Measurements from ENCODE around the gene PPY.
"Not testable (repeated sequence)": the region's sequence is repeated elsewhere in the genome, so short reads cannot be mapped to it uniquely, and the experiment has no call there.

DNA sequence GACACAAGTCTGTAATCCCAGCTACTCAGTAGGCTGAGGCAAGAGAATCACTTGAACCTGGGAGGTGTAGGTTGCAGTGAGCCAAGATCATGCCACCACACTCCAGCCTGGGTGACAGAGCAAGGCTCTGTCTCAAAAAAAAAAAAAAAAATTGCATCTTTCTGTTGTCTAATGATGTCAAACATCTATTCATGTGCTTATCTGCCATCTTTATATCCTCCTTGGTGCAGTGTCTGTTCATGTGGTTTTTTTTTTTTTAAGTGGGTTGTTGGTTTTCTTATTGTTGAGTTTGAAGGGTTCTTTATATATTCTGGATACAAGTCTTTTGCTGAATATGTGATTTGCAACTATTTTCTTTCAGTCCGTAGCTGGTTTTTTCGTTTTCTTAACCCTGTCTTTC lies 29.2 kb upstream of the PPY start:
- TF ChIP-seq, protein P1, sequence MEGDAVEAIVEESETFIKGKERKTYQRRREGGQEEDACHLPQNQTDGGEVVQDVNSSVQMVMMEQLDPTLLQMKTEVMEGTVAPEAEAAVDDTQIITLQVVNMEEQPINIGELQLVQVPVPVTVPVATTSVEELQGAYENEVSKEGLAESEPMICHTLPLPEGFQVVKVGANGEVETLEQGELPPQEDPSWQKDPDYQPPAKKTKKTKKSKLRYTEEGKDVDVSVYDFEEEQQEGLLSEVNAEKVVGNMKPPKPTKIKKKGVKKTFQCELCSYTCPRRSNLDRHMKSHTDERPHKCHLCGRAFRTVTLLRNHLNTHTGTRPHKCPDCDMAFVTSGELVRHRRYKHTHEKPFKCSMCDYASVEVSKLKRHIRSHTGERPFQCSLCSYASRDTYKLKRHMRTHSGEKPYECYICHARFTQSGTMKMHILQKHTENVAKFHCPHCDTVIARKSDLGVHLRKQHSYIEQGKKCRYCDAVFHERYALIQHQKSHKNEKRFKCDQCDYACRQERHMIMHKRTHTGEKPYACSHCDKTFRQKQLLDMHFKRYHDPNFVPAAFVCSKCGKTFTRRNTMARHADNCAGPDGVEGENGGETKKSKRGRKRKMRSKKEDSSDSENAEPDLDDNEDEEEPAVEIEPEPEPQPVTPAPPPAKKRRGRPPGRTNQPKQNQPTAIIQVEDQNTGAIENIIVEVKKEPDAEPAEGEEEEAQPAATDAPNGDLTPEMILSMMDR (IDR thresholded peaks at IDR 0.05 in 8 of 11, conservative IDR thresholded peaks at IDR 0.05 in 3 of 11): not testable (repeated sequence)
- TF ChIP-seq POLR2A, POLR2AphosphoS5 (IDR thresholded peaks at IDR 0.05): not testable (repeated sequence)
